ENCODE data around the gene SCAMP5.
A peak's percentile ranks its signal among the peaks of the same experiment; 100 is the strongest.

Gene SCAMP5

DNA sequence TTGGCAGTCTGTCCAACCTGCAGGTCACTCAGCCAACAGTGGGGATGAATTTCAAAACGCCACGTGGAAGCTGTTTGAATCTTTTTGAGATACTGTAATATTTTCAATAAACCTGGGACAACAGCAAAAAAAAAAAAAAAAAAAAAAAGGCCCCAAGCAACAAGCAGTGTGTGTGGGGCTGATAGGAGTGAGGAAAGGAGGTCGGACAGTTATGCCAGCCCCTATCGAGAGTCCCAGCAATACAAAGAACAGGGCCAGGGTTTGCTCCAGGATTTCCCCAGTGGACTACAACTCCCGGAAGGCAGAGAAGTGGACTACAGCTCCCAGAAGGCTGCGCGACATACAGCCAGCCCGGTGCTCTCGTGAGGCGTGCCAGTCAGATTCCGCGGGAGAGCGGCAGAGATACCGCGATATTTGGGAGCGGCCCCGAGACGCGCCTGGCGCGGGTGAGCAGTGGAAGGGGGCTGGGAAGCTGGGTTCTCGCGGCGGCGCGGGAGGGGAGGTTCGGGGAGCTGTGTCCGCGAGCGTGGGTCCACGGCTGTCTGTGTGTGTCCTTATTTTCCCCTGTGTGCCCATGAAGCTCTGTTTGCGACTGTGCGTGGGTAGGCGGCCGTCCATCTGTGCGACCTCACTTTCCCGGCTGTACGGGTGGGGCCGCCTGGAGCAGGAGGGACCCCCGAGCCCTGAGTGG, 28.0 kb downstream of the SCAMP5 start, which contains the start of gene PPCDC:
TSS of gene PPCDC (plus strand) at position 410 of the 691 bp plus-strand sequence. CDS start 4,729 bp downstream, outside the sequence.
- peak; percentile 84 to 85 for DNase-seq (ENCODE audit: low read depth in 2 of 2)

DNA sequence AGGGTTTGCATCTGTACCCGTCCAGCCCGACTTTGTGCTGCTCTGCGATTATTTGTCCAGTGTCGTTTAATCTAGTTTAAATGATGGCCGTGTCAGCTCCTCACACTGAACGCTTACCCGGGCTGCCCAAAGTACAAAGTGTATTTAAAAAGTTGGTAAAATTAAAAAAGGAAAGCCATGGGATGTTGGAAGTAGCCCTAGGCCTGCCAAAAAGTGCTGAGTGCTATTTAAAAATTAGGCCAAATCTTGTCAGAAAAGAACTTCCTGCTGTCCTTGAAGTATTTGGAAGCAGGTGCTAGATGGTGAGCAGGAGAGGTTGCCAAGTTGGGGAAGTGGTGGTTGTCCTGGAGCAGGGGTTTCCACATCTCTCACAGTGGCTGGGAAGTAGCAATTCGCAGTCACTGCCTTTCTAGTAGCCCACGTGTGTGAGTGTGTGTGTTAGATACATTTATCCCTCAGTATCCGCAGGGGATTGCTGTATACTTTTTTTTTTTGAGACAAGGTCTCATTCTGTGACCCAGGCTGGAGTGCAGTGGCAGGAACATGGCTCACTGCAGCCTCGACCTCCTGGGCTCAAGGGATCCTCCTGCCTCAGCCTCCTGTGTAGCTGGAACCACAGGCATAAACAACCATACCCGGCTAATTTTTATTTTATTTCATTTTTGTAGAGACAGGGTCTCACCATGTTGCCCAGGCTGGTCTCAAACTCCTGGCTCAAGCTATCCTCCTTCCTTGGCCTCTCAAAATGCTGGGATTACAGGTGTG, 28.7 kb downstream of the SCAMP5 start:
- no peak for DNase-seq (ENCODE audit: low read depth in 2 of 2)

DNA sequence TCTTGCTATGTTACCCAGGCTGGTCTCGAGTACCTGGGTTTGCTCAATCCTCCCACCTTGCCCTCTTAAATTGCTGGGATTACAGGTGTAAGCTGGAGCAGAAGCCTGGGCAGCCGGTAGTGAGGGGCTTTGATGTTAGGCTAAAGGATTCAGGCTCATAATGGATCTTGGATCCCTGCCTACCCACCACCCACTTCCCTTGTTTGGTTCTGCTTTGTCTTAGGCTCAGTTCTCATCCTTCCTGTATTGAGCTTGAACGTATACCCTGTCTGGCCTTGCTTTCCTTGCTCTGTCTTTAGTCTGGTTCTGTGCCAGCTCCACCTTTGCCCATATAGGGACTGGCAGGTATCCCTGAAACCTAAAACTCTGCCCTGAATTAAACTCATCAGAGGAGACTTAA, 29.7 kb downstream of the SCAMP5 start:
- no peak for DNase-seq (ENCODE audit: low read depth in 2 of 2)

DNA sequence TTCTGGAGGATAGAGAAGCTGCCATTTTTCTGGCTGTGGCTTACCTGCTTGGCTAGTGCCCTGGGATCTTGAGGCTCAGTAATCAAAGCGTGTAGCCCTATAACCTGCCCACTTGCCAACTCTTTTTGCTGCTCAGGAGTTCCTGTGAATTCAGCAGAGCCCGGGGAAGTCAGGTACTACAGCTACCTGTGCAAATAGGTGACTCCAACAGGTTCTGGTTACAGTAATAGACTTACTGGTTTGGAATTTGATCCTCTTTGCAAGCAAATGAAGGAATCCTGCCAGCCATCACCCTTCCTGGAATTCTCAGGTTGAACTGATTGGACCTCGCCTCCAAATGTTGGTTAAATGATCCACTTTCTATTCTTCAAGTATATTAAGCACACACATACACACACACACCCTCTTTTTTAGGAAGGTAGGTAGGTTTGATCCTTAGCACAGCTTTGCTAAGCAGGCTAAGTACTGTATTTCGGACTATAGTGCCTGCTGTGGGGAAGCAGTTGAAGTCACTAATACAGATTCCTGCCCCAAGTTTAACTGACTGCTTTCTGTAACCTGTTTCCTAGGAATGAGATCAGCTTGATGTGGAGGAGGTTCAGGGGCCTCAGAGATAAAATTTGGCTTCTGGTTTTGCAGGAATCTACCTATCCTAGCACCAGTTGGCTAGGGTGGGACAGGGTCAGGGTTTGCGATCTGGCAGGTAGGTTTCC, 30.3 kb downstream of the SCAMP5 start:
- DNase-seq (ENCODE audit: low read depth in 2 of 2), result no peak

DNA sequence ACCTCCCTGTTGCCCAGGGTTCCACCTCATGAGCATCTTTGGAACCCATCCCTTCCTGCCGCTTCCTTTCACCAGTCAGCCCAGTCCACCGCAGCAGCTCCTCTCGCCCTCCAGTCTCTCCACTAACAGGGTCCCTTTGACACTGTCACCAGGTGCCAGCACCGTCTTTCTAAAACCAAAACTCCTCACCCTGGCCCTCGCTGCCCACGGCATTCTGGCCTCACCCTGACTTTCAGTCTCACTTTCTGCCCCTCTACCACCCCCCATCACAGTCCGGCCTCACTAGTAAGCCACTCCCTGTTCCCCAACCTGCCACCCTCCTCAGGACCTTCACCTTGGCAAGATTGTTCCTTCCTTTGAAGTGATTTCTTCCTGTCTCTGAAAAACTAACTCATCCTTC, 32.2 kb downstream of the SCAMP5 start:
- DNase-seq (ENCODE audit: low read depth in 2 of 2), result no peak

DNA sequence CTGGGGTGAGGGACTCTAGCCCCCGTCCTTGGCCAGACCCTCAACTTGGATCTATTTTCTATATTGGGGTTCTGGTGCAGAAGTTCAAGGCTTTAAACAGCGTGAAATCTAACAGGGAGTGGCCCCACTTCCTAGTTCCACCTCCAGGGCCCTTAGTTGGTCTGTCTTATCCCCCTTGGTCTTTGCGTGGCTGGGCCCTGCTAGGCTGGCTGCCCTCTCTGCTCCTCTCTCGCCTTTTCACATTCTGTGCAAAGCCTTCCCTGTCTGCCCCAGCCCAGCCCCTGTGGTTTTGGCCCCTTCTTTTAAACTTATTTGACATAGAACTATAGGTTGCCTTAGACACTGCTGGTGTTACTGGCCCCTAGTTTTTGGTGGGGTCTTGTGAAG, 33.6 kb downstream of the SCAMP5 start:
- no peak for DNase-seq (ENCODE audit: low read depth in 2 of 2)

DNA sequence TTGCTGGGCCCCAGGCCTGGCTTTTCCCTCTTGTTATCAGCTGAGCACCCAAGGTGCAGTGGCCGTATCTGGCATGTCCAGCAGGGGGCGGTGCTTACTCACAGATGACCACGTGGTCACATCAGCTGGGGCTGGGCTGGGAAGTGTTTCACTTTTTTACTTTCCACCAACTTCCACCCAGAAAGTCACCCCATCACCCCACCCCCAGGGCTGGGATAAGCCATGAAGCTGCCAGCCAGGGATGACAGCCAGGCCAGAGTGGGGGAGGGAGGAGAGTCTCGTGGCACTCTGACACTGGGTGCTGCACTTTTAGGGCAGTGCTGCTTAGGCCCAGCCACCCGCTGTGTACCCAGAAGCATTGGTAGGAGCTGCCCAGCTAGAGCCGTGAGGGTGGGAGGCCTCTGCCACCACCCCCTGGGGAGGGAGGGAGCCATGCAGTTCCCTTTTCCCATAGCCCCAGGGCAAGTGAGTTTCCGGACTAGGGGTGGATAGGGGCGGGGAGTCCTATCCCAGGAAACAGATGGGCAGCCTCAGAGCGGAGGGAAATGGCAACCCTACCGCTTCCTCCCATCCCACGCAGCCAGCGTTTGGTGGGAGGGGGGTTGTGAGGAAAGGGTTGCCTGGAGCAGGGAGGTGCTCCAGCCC, 34.1 kb downstream of the SCAMP5 start:
- DNase-seq (ENCODE audit: low read depth in 2 of 2), result peak; percentile 62 to 72

DNA sequence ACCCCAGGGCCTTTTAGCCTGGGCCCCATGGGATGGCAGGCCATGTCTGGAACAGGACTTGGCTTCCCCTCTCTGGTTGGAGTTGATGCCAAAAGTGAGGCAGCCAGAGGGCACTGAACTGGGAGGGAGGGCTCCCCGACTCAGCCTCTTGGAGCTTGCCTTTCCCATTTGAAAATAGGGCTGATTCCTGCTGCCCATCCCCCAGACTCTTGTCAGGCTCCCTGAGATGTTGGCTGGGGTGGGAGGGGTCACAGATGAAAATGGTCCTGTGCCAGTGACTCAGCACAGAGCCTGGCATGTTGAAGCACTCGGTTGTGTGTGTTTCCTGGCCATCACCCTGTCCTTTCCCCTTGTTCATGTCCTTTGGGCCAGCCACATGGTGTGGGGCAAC, 34.7 kb downstream of the SCAMP5 start:
- DNase-seq (ENCODE audit: low read depth in 2 of 2), result no peak

DNA sequence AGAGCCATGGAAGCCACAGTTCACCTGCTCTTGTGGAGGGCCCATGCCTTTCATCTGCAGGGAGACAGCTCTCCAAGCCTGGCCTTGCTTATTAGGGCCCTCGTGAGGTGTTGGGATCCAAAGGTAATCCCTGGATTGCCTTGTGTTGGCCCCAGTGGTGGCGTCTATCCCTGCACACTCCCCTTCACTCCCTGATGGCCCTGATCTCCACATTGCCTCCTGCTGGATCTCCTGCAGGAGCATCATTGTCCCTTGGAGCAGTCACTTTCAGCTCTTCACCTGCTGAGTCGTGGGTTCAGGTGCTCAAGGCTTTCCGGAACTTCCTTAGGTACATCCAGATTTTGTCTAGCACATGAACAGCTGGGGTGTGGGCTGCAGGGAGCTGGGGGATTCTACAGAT, 35.1 kb downstream of the SCAMP5 start:
- DNase-seq (ENCODE audit: low read depth in 2 of 2), result no peak

DNA sequence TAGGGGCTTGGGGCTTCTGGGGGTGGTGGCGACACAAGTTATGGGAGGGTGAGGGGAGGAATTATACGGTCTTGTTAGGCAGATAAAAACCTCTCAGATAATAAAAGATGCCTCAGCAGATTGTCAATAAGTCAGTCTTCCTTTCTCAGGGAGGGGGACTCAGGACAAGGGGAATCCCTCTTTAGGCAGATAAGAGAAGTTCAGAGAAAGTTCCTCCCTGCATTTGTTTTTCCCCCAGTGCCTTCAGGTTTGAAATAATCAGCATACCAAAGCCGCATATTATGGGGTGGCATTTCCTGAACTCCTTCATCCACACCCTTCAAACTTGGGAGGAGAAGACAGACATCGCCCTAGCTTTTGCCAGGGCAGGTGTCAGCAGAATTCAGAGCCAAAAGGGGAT, 36.5 kb downstream of the SCAMP5 start:
- no peak for DNase-seq (ENCODE audit: low read depth in 2 of 2)

DNA sequence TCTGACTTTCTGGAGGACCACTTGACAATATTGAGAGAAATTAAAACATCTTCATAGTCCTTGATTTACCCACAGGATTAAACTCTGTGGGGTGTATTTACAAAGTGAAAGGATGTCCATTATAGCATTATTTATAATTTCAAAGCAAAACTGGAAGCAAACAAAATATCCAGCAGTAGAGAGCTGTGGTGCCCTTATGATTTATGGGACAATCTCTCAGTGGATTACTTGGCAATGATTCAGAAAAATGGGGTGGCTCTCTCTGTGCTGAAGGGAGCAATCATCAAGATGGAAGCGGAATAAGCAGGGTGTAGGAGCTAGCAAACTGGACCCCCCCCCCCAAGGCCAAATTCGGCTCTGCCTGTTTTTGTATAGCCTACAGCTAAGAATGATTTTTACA, 37.0 kb downstream of the SCAMP5 start:
- no peak for DNase-seq (ENCODE audit: low read depth in 2 of 2)

DNA sequence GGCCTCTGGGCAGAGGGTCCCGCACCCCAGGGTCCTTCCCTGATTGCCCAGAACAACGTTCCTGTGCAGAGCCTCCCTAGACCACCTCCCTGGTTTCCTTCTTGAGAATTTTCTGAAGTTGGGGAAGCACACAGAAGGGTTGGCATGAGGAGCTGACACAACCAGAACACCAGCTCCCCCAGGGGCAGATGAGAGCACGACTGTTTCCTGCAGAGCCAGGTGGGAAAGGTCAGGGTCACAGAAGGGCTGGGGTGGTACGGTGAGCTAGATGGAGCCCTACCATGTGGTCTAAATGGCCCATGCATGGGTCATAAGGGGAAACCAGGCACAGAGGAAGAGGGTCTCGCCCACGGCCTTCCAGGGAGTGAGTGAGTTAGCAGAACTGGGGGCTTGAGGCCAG, 38.4 kb downstream of the SCAMP5 start:
- DNase-seq (ENCODE audit: low read depth in 2 of 2), result no peak

DNA sequence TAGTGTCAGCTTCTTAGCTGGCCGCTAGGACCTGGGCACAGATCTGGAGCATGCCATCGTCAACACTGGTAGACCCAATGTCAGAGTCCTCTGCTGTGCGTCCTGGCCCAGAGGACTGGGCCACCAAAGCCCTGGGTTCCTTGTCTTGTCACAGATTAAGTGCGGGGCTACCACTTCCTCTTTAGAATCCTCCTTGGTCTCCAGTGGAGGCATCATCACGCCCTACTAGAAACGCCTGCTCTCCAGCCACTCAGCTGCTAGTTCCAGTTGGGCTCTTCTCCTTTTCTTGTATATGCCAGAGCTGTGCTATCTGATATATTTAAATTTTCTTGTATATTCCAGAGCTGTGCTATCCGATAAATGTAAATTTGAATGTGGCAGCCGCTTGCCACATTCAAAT, 39.3 kb downstream of the SCAMP5 start:
- DNase-seq (ENCODE audit: low read depth in 2 of 2), result no peak

DNA sequence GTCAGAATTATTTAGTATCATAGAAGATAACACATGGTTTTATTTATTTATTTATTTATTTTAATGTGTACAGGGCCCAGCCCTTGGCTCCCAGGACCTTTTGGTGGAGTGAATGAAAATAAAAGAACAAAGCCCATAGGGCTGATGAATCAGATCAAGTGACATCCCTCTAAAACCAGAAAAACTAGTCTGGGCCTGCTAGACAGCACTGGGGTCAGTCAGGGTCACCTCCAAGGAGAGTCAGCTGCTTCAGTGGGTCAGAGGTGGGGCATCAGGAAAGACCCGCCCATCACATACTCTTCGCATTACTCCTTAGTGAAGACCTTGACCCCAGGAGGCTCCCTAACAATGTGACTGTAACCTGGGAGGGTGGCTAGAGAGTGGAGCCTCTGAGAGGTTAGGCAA, 40.9 kb downstream of the SCAMP5 start:
- DNase-seq (ENCODE audit: low read depth in 2 of 2), result no peak

DNA sequence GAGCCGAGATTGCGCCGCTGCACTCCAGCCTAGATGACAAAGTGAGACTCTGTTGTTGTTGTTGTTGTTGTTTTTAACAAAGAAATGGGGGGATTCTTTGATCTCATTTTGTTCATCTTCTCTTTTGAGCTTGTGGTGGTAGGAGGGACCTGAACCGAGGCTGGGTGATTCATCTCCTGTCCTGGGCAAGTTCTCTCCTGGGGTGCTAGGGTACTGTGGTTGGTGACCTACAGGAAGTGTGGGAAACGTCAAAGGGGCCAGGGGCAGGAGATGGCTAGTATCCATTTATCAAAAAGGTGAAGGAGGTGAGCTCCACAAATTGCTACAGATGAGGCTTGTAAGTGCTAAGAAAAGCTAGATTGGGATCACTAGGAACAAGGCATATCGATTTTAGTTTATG, 42.3 kb downstream of the SCAMP5 start:
- no peak for DNase-seq (ENCODE audit: low read depth in 2 of 2)

DNA sequence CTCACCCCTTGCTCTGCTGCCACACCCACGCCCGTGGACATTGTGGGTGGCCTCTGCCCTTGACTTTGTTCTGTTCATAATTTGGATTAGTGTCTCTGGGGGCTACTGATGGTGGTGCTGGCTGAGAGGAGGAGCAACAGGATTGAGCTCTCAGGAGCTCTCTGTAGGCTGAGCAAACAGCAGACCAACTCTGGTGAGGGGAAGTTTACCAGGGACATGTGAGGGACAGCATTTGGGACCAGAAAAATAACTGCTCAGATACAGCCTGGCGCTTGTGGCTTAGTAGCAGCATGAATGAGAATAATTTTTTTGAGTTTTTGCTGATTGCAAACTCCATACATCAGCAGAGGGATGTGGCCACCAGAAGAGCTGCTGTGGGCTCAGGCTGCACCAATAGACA, 42.9 kb downstream of the SCAMP5 start:
- no peak for DNase-seq (ENCODE audit: low read depth in 2 of 2)

DNA sequence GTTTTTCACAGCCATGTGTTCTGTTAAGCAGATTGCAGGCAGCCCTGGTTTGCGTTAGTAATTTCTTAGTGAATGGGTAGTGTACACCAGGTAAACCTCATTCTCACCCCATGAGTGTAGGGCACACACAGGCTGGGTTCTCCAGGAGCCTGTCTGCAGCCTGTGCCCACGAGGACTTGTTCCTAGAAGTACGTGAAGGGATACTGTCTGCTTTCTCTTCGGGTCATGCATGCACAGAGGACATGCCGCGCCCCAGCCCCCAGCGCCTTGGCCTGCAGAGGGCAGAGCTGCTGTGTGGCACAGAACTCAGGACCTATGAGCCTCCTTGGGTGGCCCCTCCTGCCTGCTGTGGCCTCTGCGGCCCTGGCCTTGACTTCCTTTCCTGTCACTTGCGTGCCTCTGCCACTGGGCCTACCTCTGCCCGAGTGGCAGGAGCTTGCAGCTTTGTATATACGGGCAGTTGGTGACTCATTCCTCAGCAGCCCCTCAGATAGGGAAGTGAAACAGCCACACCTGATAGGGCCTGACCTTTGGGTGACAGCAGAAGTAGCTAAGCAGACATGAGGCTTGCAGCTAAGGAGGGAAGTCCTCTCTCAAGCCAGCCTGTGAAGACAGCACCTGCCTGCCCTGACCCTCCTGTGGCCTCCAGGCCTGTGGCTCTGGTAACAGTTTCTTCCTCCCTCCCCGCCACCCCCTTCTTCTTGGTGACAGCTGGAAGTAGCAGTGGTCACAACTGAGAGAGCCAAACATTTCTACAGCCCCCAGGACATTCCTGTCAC, 47.6 kb downstream of the SCAMP5 start:
- DNase-seq (ENCODE audit: low read depth in 2 of 2), result peak; percentile 36 to 52

DNA sequence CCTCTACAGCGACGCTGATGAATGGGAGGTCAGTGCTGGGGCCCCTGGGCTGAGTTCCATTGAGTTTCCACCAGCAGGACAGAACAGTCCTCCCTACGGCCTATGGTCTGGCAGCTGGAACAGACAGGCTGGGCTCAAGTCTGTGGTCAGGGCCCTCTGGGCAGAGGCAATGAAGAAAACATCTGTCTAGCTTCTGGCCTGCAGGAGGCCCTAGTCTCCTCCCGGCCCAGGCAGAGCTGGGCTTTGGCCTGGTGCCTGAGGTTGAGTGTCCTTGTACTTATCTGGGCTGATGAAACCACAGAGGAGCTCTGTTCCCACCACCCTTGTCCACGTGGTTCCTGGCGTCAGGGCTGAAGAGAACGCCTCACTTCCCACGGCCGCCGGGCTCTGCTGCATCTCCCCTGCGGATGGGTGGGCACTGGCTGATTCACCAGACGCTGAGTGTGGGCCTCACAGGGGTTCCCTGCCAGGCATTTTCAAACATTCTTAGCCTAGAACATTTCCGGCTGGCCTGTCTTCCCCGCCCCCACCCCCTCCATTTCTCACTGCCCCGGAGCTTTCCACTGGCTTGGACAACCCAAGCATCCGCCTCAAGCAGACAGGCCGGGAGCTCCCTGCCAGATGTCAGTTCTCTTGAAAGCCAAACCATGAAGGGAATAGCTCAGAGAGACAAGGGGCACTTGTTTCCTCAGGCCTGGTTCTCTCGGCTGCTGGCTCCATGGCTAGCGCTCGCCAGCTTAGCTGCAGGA, 48.3 kb downstream of the SCAMP5 start:
- peak in 1 of 2 donors; percentile 3 for DNase-seq (ENCODE audit: low read depth in 2 of 2)

DNA sequence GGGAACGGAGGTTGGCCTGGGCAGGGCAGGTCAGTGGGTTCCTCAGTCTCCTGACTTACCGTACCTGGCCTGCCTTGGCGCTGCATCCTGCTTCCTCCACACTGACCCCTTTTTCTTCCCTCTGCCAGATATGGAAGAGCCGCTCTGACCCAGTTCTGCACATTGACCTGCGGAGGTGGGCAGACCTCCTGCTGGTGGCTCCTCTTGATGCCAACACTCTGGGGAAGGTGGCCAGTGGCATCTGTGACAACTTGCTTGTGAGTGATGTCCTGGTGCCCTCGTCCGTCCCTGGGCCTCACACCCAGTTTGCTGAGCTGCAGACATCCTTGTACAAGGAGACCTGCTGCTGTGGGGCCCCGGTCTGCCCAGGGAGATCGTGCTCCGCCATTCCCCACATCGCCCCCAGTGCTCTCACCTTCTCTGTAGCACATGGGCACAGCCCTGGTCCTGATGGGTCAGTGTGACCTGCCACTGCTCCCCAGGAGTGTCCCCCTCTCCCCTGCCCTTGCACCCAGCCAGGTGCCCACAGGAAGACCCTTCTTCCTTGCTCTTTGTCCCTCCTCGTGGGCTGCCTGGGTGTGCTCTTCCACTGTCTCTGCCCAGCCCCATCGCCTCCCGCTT, 49.0 kb downstream of the SCAMP5 start:
- no peak for DNase-seq (ENCODE audit: low read depth in 2 of 2)

DNA sequence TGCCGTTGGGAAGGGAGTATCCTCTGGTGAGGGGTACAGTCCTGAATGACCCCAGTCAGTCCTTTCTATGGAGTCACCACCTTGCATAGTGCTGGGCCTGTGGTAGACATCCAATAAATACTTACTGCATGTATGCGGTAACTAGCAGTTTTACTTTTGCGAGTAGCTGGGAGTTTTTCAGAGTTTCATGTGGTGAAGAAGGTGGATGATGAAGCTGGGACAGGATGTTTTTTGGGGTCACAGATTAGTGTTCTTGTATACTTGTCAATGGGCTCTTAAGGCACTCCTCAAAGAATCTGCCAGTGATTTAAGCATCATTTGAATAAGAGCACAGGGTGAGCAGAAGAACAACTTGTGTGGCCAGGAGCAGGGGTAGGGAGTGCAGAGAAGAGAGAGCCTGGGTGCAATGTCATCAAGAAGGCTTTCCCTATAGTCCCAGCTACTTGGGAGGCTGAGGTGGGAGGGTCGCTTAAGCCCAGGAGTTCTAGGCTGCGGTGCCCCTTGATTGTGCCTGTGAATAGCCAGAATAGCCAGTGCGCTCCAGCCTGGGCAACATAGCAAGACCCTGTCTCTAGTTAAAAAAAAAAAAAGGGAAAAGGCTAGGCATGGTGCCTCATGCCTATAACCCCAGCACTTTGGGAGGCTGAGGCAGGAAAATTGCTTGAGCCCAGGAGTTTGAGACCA, 50.1 kb downstream of the SCAMP5 start:
- DNase-seq (ENCODE audit: low read depth in 2 of 2), result no peak

All from stimulated activated CD8-positive, alpha-beta memory T cell treated with anti-CD3 and anti-CD28 coated beads, Interleukin-15, amount 100 ng/mL, for 4 hours (primary cell).